ENCODE measurements around the gene TOX2. TPM values are rescaled to one million over a fixed set of nuclear protein-coding genes. Genes with fewer than 3 reads are reported as not detected.

TOX2 gene
- polyA plus RNA-seq, 3 donors from 2014 or later: 2.4 to 5.0 (median 2.9) TPM

- H3K4me3 Mint-ChIP-seq: no peak overlapping the region
- peaks cover 0 to 9% (median 0%) of the 10 kb centered on the region in 3 donors for H3K36me3 Mint-ChIP-seq
- peaks cover 11 to 30% (median 18%) of the 10 kb centered on the region in 3 donors for H3K27me3 Mint-ChIP-seq (ENCODE audit: low read depth in 3 of 3)
- H3K9me3 Mint-ChIP-seq: no peaks in the 10 kb centered on the region
- DNase-seq: no peak
- H3K4me1 Mint-ChIP-seq: peaks cover 16 to 25% of the 10 kb centered on the region in 2 donors
- H3K27ac Mint-ChIP-seq: no peak overlapping the region
Measured at GRCh38 chr20:44012466-44013226, 98.0 kb downstream of the TOX2 start.

- peaks cover 0 to 6% (median 0%) of the 10 kb centered on the region in 3 donors for H3K36me3 Mint-ChIP-seq
- DNase-seq: no peak
- H3K9me3 Mint-ChIP-seq: no peaks in the 10 kb centered on the region
- H3K27me3 Mint-ChIP-seq (ENCODE audit: low read depth in 3 of 3): peaks cover 14 to 21% (median 21%) of the 10 kb centered on the region in 3 donors
- peaks cover 31 to 49% of the 10 kb centered on the region in 2 donors for H3K4me1 Mint-ChIP-seq
- no peak overlapping the region for H3K27ac Mint-ChIP-seq
- H3K4me3 Mint-ChIP-seq: no peak overlapping the region
Measured at GRCh38 chr20:44014807-44015732, 100.4 kb downstream of the TOX2 start.

- DNase-seq: no peak
- Mint-ChIP-seq H3K27ac (no peak overlapping the region), H3K36me3 (peaks cover 0 to 6% (median 0%) of the 10 kb centered on the region in 3 donors), H3K9me3 (no peaks in the 10 kb centered on the region), H3K4me1 (peaks cover 30 to 51% of the 10 kb centered on the region in 2 donors), H3K4me3 (no peak overlapping the region), H3K27me3 (ENCODE audit: low read depth in 3 of 3) (peaks cover 14 to 21% (median 18%) of the 10 kb centered on the region in 3 donors)
Measured at GRCh38 chr20:44015733-44016103, 101.1 kb downstream of the TOX2 start.

- no peak overlapping the region for H3K27ac Mint-ChIP-seq
- peaks cover 27 to 51% of the 10 kb centered on the region in 2 donors for H3K4me1 Mint-ChIP-seq
- no peak overlapping the region for H3K4me3 Mint-ChIP-seq
- peaks cover 0 to 6% (median 0%) of the 10 kb centered on the region in 3 donors for H3K36me3 Mint-ChIP-seq
- DNase-seq: no peak
- H3K27me3 Mint-ChIP-seq (ENCODE audit: low read depth in 3 of 3): peaks cover 15 to 24% (median 16%) of the 10 kb centered on the region in 3 donors
- H3K9me3 Mint-ChIP-seq: no peaks in the 10 kb centered on the region
Measured at GRCh38 chr20:44016525-44016924, 101.9 kb downstream of the TOX2 start.

GRCh38 chr20:44017211-44017610 is 102.6 kb downstream of the TOX2 start:
- Mint-ChIP-seq H3K36me3 (peaks cover 0 to 6% (median 0%) of the 10 kb centered on the region in 3 donors), H3K9me3 (no peaks in the 10 kb centered on the region), H3K27ac (no peak overlapping the region), H3K4me1 (peaks cover 24 to 49% of the 10 kb centered on the region in 2 donors), H3K4me3 (no peak overlapping the region), H3K27me3 (ENCODE audit: low read depth in 3 of 3) (peaks cover 15 to 26% (median 17%) of the 10 kb centered on the region in 3 donors)
- DNase-seq: no peak

- DNase-seq: no peak
- Mint-ChIP-seq H3K36me3 (peaks cover 0 to 6% (median 0%) of the 10 kb centered on the region in 3 donors), H3K9me3 (no peaks in the 10 kb centered on the region), H3K27me3 (ENCODE audit: low read depth in 3 of 3) (peaks cover 16 to 33% (median 19%) of the 10 kb centered on the region in 3 donors), H3K4me3 (no peak overlapping the region), H3K4me1 (peaks cover 28 to 49% of the 10 kb centered on the region in 2 donors), H3K27ac (no peak overlapping the region)
Measured at GRCh38 chr20:44017905-44018258, 103.2 kb downstream of the TOX2 start.

- Mint-ChIP-seq H3K4me3 (no peak overlapping the region), H3K36me3 (peaks cover 0 to 3% (median 0%) of the 10 kb centered on the region in 3 donors), H3K9me3 (no peaks in the 10 kb centered on the region), H3K27ac (no peak overlapping the region), H3K4me1 (peaks cover 28 to 49% of the 10 kb centered on the region in 2 donors), H3K27me3 (ENCODE audit: low read depth in 3 of 3) (peaks cover 14 to 29% (median 19%) of the 10 kb centered on the region in 3 donors)
- DNase-seq: no peak
Measured at GRCh38 chr20:44018259-44018941, 103.7 kb downstream of the TOX2 start.

- peaks cover 14 to 29% (median 19%) of the 10 kb centered on the region in 3 donors for H3K27me3 Mint-ChIP-seq (ENCODE audit: low read depth in 3 of 3)
- peaks cover 28 to 55% of the 10 kb centered on the region in 2 donors for H3K4me1 Mint-ChIP-seq
- no peaks in the 10 kb centered on the region for H3K9me3 Mint-ChIP-seq
- no peaks in the 10 kb centered on the region for H3K36me3 Mint-ChIP-seq
- peak overlapping the region; percentile 8 to 76 (median 44) for H3K27ac Mint-ChIP-seq
- peak overlapping the region; percentile 68 to 90 (median 79) for H3K4me3 Mint-ChIP-seq
- peak in 1 of 3 donors; percentile 15 for DNase-seq
Measured at GRCh38 chr20:44018942-44019637, 104.4 kb downstream of the TOX2 start.

- H3K4me3 Mint-ChIP-seq: peak overlapping the region; percentile 68 to 90 (median 79)
- H3K36me3 Mint-ChIP-seq: no peaks in the 10 kb centered on the region
- peaks cover 14 to 29% (median 19%) of the 10 kb centered on the region in 3 donors for H3K27me3 Mint-ChIP-seq (ENCODE audit: low read depth in 3 of 3)
- H3K27ac Mint-ChIP-seq: peak overlapping the region; percentile 19 to 76 (median 64)
- H3K4me1 Mint-ChIP-seq: peaks cover 28 to 55% of the 10 kb centered on the region in 2 donors
- no peaks in the 10 kb centered on the region for H3K9me3 Mint-ChIP-seq
- DNase-seq: peak; percentile 62 to 64 (median 64)
Measured at GRCh38 chr20:44019638-44020335, 105.1 kb downstream of the TOX2 start.

GRCh38 chr20:44020406-44021148 is 105.9 kb downstream of the TOX2 start:
- H3K4me3 Mint-ChIP-seq: peak overlapping the region; percentile 54 to 90 (median 79)
- peak overlapping the region in 3 of 6 donors; percentile 35 to 69 (median 67) for H3K27ac Mint-ChIP-seq
- H3K4me1 Mint-ChIP-seq: peaks cover 28 to 55% of the 10 kb centered on the region in 2 donors
- peaks cover 14 to 31% (median 19%) of the 10 kb centered on the region in 3 donors for H3K27me3 Mint-ChIP-seq (ENCODE audit: low read depth in 3 of 3)
- H3K36me3 Mint-ChIP-seq: no peaks in the 10 kb centered on the region
- no peak for DNase-seq
- H3K9me3 Mint-ChIP-seq: no peaks in the 10 kb centered on the region

- H3K4me1 Mint-ChIP-seq: peaks cover 28 to 55% of the 10 kb centered on the region in 2 donors
- H3K9me3 Mint-ChIP-seq: no peaks in the 10 kb centered on the region
- no peaks in the 10 kb centered on the region for H3K36me3 Mint-ChIP-seq
- H3K27me3 Mint-ChIP-seq (ENCODE audit: low read depth in 3 of 3): peaks cover 14 to 36% (median 19%) of the 10 kb centered on the region in 3 donors
- no peak for DNase-seq
- no peak overlapping the region for H3K27ac Mint-ChIP-seq
- peak overlapping the region in 4 of 5 donors; percentile 29 to 54 (median 44) for H3K4me3 Mint-ChIP-seq
Measured at GRCh38 chr20:44021186-44021585, 106.5 kb downstream of the TOX2 start.

GRCh38 chr20:44021900-44022299 is 107.2 kb downstream of the TOX2 start:
- H3K9me3 Mint-ChIP-seq: no peaks in the 10 kb centered on the region
- H3K27ac Mint-ChIP-seq: no peak overlapping the region
- H3K4me3 Mint-ChIP-seq: no peak overlapping the region
- H3K27me3 Mint-ChIP-seq (ENCODE audit: low read depth in 3 of 3): peaks cover 14 to 41% (median 15%) of the 10 kb centered on the region in 3 donors
- peaks cover 28 to 55% of the 10 kb centered on the region in 2 donors for H3K4me1 Mint-ChIP-seq
- DNase-seq: no peak
- no peaks in the 10 kb centered on the region for H3K36me3 Mint-ChIP-seq
